Activated T-cell treated with anti-CD3 and anti-CD28 coated beads, Interleukin-2, amount 50 U/mL, for 4 hours (primary cell): ENCODE results near the gene SATB1. TPM values are rescaled to one million over a fixed set of nuclear protein-coding genes. Genes with fewer than 3 reads are reported as not detected.

Experiments used
- ATAC-seq, 2 donors: fragments of 200-7000 bp; cut with Tn5 transposase; one replicate each; pipeline ENCODE4 v1.10.0; 2021
- DNase-seq: peaks from one replicate; pipeline ENCODE4 v3.0.0-alpha.2; 2020
- H3K27me3 Mint-ChIP-seq: one replicate; pipeline ENCODE4 v1.8.0; 2021; ENCODE audit warnings: low read depth, mixed read lengths
- H3K36me3 Mint-ChIP-seq: one replicate; pipeline ENCODE4 v1.8.0; 2022; ENCODE audit warnings: mixed read lengths; ENCODE audit not compliant: insufficient read depth
- H3K4me1 Mint-ChIP-seq: one replicate; pipeline ENCODE4 v1.8.0; 2021; ENCODE audit warnings: low read depth, mixed read lengths
- H3K4me3 Mint-ChIP-seq: one replicate; pipeline ENCODE4 v1.8.0; 2021; ENCODE audit warnings: mild to moderate bottlenecking, moderate library complexity, mixed read lengths
- H3K9me3 Mint-ChIP-seq: one replicate; pipeline ENCODE4 v1.8.0; 2021; ENCODE audit warnings: mixed read lengths
- total RNA-seq, 3 donors: library from RNA; stranded (reverse); gene quantifications; one replicate each; pipeline ENCODE4 v1.2.1, GENCODE V29; 2021

SATB1 gene
- total RNA-seq, 3 donors from 2014 or later = 209 to 239 (median 228) TPM

DNA sequence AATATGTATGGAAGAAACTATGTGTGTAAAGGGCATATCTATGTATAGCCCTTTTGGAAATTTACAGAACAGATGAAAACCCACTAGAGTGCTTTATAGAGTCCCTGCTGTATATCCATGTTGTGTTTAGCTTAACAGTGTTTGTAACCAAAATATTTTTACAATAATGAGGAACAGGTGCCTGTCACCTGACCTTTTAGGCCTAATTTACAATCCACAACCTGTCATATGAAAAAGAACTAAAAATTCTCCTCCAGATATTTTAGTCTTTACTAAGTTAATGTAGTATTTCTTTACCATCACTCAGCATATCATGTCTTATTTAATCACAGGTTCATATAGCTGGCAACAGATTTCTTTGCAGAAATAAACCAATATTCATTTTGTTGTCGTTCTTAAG, 16.4 kb upstream of the SATB1 start:
- Mint-ChIP-seq H3K9me3 (no peaks in the 10 kb centered on the region), H3K4me1 (peaks cover 44% of the 10 kb centered on the region), H3K27me3 (no peaks in the 10 kb centered on the region), H3K36me3 (peaks cover 18% of the 10 kb centered on the region), H3K4me3 (peak overlapping the region; percentile 73)
- ATAC-seq (no peak), DNase-seq (no peak)

GRCh38 chr3:18440066-18440722, 15.1 kb upstream of the SATB1 start:
- Mint-ChIP-seq H3K4me3 (peak overlapping the region; percentile 73), H3K4me1 (peaks cover 47% of the 10 kb centered on the region), H3K27me3 (no peaks in the 10 kb centered on the region), H3K9me3 (no peaks in the 10 kb centered on the region), H3K36me3 (peaks cover 23% of the 10 kb centered on the region)
- DNase-seq = no peak
- no peak for ATAC-seq

GRCh38 chr3:18439281-18439680, 14.1 kb upstream of the SATB1 start:
- Mint-ChIP-seq H3K27me3 (no peaks in the 10 kb centered on the region), H3K4me1 (peaks cover 51% of the 10 kb centered on the region), H3K4me3 (peak overlapping the region; percentile 73), H3K9me3 (no peaks in the 10 kb centered on the region), H3K36me3 (peaks cover 23% of the 10 kb centered on the region)
- DNase-seq (no peak), ATAC-seq (no peak)

- ATAC-seq (peak; percentile 79), DNase-seq (peak; percentile 45)
- Mint-ChIP-seq H3K36me3 (peaks cover 23% of the 10 kb centered on the region), H3K9me3 (no peaks in the 10 kb centered on the region), H3K27me3 (no peaks in the 10 kb centered on the region), H3K4me1 (peaks cover 51% of the 10 kb centered on the region), H3K4me3 (peak overlapping the region; percentile 73)
These were observed 13.4 kb upstream of the SATB1 start for GRCh38 chr3:18438586-18438985.

GRCh38 chr3:18436213-18436612, 11.1 kb upstream of the SATB1 start:
- H3K36me3 Mint-ChIP-seq = peaks cover 25% of the 10 kb centered on the region
- no peak for ATAC-seq
- H3K4me1 Mint-ChIP-seq = peaks cover 65% of the 10 kb centered on the region

DNA sequence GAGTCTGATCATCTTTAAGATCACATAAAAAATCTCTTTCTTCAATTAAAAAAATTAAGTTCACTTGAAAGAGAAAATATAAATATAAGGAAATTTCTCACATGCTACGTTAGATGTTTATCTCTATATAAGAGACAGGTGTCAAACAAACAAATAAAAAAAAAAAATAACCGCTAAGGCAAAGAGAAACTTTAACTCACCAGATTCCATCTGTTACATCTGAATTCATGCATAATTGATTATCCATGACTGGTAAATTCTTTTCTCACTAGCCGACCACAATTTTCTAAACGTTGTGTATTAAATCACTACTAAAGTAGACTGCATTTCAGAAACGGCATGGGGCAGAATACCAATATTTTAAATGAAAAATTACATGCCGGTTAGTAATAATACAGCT, 9.6 kb upstream of the SATB1 start:
- Mint-ChIP-seq H3K27me3 (no peaks in the 10 kb centered on the region), H3K36me3 (peaks cover 30% of the 10 kb centered on the region), H3K4me3 (peak overlapping the region; percentile 84), H3K9me3 (no peaks in the 10 kb centered on the region), H3K4me1 (peaks cover 65% of the 10 kb centered on the region)
- no peak for ATAC-seq
- DNase-seq = no peak

More at GRCh38 chr3:18436213-18436612, 11.1 kb upstream of the SATB1 start:
- no peaks in the 10 kb centered on the region for H3K27me3 Mint-ChIP-seq
- no peaks in the 10 kb centered on the region for H3K9me3 Mint-ChIP-seq
- no peak for DNase-seq
- H3K4me3 Mint-ChIP-seq = peak overlapping the region; percentile 84

DNA sequence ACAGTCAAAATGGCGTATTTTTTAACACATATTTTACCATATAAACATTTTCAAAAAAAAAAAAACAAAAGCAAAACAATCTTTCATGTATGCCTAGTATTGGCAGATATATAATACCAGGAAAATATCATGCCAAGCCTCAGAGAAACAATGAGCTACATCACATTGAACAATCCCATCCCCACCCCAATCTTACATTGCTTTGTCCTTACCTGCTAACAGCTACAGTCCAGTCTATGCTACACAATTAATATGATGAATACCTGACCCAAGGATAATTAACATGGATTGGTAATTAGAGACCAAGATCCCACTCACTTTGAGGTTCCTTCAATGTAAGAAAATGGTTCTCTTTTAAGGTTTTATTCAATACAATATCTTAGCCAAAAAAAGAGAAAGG, 7.6 kb upstream of the SATB1 start:
- Mint-ChIP-seq H3K4me1 (peaks cover 70% of the 10 kb centered on the region), H3K4me3 (peak overlapping the region; percentile 68), H3K27me3 (no peaks in the 10 kb centered on the region), H3K9me3 (no peaks in the 10 kb centered on the region), H3K36me3 (peaks cover 33% of the 10 kb centered on the region)
- DNase-seq = no peak
- no peak for ATAC-seq

DNA sequence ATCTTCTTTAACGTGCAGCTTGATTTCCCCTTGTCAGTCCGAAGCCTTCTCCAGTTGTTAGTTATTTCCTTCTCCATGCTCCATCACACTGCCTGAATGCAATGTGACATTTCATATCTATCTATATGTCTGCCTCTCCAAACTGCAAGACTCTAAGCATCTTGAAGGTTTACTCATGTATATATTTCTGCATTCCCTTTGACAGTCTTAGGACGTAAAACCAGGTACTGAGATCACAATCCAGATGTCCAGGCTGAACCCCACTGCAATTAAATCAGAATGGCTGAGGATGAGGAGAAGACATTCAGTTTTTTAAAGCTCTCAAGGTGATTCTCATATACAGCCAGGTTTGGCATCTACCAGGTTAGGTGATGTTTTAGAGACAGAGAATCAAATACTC, 6.1 kb upstream of the SATB1 start:
- Mint-ChIP-seq H3K4me1 (peaks cover 76% of the 10 kb centered on the region), H3K36me3 (peaks cover 30% of the 10 kb centered on the region), H3K27me3 (no peaks in the 10 kb centered on the region), H3K9me3 (no peaks in the 10 kb centered on the region), H3K4me3 (peak overlapping the region; percentile 68)
- DNase-seq = no peak
- ATAC-seq = no peak

GRCh38 chr3:18428991-18429745, 4.0 kb upstream of the SATB1 start:
- ATAC-seq = no peak
- no peak for DNase-seq
- Mint-ChIP-seq H3K9me3 (no peaks in the 10 kb centered on the region), H3K4me1 (peaks cover 68% of the 10 kb centered on the region), H3K27me3 (no peaks in the 10 kb centered on the region), H3K36me3 (peaks cover 28% of the 10 kb centered on the region), H3K4me3 (peak overlapping the region; percentile 56)

DNA sequence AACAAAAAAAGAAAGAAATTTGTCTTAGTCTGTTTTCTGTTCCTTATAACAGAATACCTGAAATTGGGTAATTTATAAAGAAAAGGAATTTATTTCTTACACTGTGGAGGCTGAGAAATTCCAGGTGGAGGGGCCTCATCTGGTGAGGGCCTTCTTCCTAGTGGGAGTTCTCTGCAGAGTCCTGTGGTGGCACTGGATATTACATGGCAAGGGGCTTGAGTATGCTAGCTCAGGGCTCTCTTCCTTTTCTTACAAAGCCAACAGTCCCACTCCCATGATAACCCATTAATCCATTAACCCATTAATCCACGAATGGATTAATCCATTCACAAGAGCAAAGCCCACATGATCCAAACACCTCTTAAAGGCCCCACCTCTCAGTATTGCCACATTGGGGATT, 2.9 kb upstream of the SATB1 start:
- ATAC-seq = no peak
- peaks cover 32% of the 10 kb centered on the region for H3K36me3 Mint-ChIP-seq

DNA sequence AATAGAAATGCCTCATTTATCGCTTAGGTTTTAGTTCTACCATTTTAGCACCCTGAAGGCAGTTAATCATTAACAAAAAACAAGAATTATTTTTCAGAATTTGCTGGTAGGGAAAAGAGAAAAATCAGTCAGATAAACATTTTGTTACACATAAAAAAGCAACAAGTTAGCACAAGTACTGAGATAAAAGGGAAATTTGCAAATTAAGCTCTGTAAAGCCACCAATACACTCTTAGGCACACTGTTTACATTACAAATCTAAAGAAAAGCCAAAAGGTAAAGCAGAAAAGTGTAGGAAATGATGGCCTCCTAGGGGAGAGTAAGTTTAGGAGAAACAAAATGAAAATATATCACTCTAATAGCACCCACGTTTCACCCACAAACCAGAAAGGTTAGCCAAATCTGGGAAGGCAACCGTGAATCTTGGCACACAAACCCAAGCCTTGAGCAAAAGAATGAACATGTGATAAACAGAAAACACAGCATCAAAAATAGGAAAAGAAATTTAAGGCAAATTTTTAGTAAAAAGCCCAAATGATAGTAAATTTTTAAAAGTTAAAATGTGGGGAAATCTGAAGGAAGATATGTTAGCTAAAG, 1.6 kb upstream of the SATB1 start:
- Mint-ChIP-seq H3K4me1 (peaks cover 75% of the 10 kb centered on the region), H3K4me3 (peak overlapping the region; percentile 92), H3K9me3 (no peaks in the 10 kb centered on the region), H3K36me3 (peaks cover 26% of the 10 kb centered on the region), H3K27me3 (no peaks in the 10 kb centered on the region)
- DNase-seq = no peak
- no peak for ATAC-seq

More for the DNA sequence above, 2.9 kb upstream of the SATB1 start:
- peaks cover 77% of the 10 kb centered on the region for H3K4me1 Mint-ChIP-seq
- DNase-seq = no peak
- H3K27me3 Mint-ChIP-seq = no peaks in the 10 kb centered on the region
- H3K9me3 Mint-ChIP-seq = no peaks in the 10 kb centered on the region
- peak overlapping the region; percentile 56 for H3K4me3 Mint-ChIP-seq

GRCh38 chr3:18425641-18426257, 610 bp upstream of the SATB1 start:
- Mint-ChIP-seq H3K9me3 (no peaks in the 10 kb centered on the region), H3K27me3 (no peaks in the 10 kb centered on the region), H3K4me3 (peak overlapping the region; percentile 92), H3K4me1 (peaks cover 73% of the 10 kb centered on the region), H3K36me3 (peaks cover 22% of the 10 kb centered on the region)
- peak; percentile 75 for DNase-seq
- peak; percentile 36 to 44 for ATAC-seq

- peak overlapping the region; percentile 92 for H3K4me3 Mint-ChIP-seq
- DNase-seq = no peak
These were observed 868 bp downstream of the SATB1 start for GRCh38 chr3:18424213-18424728.

More at GRCh38 chr3:18424213-18424728, 868 bp downstream of the SATB1 start:
- Mint-ChIP-seq H3K36me3 (peaks cover 30% of the 10 kb centered on the region), H3K27me3 (no peaks in the 10 kb centered on the region), H3K9me3 (no peaks in the 10 kb centered on the region), H3K4me1 (peaks cover 76% of the 10 kb centered on the region)
- peak in 1 of 2 donors; percentile 3 for ATAC-seq
